Stimulated activated CD8-positive, alpha-beta memory T cell treated with anti-CD3 and anti-CD28 coated beads, Interleukin-15, amount 100 ng/mL, for 4 hours (primary cell): Measurements from ENCODE around the gene STX16.

Experiments used
- DNase-seq, 2 donors: peaks; one replicate each; pipeline ENCODE4 v3.0.0-alpha.2; 2020; ENCODE audit warnings: low read depth in 2 of 2

The STX16 gene

DNA sequence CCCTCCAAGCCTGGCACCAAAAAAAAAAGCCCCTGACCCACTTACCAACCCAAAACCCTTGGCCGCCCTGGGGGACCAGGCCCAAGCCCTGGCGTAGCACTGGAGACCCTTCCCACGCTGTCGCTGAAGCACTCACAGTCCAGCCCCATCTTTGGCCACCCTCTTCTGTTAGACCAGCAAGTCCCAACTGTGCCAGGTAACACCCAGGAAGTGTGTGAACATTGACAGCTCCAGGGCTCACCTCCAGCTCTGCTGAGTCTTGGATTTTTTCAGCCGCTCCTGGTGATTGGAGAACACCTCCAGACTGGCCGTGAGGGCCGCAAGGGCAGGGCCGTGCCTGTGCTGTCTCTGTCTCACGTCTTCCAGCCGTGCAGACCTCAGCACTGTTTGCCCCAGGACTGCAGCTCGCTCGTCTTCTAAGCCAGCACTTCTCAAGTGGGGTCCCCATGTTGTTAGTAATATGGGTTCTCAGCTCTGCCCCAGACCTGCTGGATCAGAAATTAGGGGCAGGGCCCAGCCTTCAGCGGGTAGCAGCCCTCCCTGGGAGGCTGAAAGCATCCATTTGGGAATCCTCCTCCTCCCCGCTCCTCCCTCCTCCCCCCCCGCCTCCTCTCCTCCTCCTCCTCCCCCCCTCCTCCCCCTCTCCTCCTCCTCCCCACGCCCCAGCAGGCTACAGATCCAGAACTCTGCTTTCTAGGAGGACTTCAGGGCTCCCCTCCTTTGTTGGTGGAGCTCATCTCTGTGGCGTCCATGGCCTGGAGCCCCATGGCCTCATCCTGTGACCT, 59.6 kb downstream of the STX16 start:
- DNase-seq: no peak

DNA sequence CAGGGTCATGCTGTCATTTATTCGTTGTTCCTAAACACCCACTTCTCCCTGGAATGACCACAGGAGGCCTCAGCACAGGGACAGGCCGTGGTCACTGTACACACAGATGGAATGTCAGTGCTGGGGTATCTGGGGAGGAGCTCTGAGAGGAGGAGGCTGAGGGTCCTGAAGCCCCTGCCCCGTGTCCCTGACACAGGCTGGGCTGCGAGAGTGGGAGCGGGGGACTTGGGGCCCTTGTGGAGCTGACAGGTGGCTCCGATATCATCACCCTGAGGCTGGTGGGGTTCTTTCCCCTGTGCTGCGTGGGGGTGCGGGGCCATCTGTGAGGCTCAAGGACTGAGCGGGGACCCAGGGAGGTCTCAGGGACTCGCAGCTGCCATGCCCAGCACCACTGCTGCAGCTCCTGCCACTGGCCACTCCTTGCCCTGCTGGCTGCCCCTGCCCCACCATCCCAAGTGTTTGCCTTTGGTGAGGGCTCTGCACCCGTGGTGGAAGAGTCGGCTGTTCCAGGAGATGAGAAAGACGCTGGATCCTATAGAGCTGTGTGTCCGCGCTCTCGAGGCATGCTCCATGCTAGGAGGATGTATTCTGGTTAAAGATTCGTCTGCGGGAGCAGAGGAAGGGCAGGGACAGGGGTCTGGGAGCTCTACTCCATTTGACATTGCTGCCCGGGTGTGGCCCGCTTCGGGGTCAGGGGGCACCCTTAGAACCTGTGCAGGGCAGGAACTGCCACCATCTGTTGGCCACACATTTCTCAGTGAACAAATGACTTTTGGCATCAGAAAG, 60.4 kb downstream of the STX16 start:
- no peak for DNase-seq

DNA sequence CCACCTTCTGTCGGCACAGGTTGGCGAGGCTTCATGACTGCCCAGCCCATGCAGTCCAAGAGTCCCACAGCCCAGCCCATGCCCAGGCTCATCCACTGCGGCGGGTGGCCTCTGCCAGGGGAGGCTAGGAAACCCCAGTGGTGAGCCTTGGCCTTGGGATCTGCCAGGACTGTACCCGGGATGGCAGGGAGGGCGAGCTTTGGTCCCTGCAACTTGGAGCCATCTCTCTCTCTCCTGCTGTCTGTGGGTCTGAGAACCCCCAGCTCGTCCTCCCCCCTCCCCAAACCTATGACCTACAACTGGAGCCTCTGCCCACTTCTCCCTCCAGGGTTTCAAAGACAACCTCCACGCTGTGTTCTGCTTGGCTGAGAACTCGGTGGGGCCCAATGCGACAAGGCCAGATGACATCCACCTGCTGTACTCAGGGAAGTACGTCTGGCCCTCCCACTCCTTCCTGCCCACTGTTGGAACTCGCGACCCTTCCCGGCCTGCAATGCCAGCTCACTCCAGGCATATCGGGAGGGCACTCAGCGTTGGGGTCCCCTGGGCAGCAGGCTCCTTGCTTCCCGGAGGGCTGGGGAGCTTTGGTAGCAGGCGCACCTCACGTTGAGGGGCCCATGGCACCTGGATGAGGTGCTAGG, 61.2 kb downstream of the STX16 start:
- no peak for DNase-seq

DNA sequence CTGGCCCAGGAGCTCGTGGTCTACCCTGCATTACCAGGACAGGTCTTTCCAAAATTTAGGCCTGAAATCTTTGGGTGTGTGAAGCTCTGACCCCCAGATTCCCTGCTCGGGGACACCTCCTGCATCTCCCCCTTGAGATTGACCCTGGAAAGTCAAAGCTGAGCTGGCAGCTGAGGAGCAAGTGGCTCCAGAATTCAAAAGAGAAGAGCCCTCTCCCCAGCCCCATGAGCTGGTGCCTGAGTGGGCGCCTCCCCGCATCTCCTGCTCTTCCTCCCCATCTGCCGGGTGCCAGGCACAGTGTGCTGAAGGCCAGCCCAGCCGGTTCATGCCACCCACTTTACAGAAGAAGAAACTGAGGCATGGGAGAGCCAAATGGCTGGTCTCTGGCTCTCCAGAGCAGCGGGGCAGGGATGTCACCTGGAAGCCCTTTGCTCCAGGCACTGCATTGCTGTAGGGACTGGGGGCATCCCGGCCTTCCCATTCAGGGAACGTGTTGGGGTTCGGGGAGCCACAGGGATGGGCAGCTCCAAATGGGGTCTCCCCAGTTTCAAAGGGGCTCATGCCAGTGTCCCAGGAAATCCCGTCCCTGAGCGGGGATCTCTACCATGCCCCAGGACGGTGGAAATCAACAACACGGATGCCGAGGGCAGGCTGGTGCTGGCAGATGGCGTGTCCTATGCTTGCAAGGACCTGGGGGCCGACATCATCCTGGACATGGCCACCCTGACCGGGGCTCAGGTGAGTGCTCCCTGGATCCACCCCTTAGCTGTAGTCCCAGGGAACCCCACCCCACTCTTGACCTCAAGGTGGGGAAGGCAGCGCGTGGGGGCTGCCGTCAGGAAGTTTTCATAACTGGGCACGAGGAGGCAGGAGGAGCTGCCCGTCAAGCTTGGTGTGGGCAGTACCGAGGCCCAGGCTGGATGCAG, 62.0 kb downstream of the STX16 start:
- no peak for DNase-seq

DNA sequence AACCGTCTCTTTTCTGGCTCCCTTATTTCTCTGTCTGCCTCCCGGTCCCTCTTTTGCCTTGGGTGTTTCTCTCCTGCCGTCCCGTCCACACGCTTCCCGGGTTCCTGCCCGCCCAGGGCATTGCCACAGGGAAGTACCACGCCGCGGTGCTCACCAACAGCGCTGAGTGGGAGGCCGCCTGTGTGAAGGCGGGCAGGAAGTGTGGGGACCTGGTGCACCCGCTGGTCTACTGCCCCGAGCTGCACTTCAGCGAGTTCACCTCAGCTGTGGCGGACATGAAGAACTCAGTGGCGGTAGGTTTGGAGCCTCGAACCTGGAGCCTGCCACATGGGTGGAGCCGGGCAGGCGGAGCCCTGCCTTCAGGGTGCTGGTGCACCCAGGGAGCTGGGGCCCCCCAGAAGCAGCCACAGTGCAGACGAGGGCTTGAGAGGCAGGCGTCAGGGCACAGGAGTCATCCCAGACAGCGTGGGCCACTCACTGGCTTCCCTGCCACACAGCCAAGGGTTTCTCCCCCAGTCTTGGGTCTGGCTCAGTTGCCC, 62.8 kb downstream of the STX16 start:
- DNase-seq: no peak

DNA sequence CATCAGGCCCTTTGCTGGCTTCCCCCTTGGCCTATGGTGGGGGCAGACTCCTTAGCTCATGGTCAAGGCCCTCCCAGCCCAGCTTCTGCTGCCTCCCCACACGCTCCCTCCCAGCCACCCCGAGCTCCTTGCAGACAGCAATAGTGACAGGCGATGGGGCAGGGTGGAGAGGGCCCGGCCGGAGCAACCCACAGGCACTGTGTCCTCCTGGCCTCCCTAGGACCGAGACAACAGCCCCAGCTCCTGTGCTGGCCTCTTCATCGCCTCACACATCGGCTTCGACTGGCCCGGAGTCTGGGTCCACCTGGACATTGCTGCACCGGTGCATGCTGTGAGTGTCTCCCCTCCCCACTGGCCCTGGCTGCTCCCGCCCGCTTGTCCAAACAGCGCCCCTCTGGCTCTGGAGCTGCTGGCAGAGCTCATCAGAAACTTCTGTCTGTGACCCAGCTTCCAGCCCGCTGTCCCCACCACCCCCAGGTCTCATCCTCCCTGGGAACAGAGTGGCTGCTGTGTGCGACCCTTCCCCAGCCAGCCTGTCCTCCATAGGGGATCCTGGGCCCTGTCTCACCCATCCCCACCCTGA, 63.3 kb downstream of the STX16 start:
- no peak for DNase-seq

DNA sequence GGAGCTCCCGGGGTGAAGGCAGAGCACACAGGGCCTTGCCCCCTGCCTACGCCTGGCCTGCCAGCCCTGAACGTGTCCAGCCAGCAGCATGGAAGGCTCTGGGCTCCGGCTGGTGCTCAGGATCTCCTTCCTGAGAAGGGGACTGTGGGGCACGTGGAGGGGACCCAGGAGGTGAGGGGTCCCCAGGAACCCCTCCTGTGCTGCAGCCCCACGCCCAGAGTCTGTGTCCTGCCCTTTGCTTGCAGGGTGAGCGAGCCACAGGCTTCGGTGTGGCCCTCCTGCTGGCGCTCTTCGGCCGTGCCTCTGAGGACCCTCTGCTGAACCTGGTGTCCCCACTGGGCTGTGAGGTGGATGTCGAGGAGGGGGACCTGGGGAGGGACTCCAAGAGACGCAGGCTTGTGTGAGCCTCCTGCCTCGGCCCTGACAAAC, 63.9 kb downstream of the STX16 start:
- DNase-seq: no peak

DNA sequence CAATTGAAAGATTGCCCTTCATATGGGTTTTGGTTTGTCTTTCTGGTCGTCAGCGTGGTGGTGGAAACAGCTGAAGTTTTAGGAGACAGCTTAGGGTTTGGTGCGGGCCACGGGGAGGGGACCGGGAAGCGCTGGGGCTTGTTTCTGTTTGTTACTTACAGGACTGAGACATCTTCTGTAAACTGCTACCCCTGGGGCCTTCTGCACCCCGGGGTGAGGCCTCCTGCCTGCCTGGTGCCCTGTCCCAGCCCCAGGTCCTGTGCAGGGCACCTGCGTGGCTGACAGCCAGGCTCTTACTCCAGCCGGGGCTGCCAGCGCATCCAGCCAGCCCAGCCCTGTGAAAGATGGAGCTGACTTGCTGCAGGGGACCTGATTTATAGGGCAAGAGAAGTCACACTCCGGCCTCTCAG, 64.3 kb downstream of the STX16 start:
- no peak for DNase-seq

DNA sequence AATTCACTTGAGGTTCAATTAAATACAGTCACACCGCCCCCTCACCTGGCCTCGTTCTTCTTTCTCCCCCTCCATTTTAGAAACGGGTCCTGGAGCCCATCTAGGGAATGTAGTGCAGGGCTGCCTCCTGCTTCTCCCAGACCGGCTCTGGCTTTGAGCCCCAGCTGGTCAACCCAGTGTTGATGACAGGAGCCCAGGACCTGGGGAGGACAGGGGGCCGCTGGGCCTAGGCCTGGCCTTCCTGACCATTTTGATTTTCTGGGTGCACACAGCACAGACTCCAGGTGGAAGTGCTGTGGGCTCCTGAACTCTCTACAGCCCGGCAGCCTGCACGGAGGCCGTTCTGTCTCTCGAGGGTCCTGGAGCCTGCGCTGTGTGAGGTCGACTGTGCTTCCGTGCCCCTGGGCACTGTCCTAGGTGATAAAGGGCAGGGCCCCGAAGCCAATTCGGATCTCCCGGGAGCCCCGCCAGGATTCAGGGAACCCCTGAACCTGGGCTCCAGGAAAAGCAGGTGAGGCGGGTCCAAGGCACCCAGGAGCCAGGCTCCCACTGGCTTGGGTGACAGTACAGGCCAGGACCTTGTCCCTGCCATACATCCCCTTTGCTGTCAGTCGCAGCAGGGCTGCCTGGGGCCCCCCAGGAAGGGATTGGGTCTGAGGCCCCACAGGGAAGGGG, 64.9 kb downstream of the STX16 start:
- DNase-seq: no peak

DNA sequence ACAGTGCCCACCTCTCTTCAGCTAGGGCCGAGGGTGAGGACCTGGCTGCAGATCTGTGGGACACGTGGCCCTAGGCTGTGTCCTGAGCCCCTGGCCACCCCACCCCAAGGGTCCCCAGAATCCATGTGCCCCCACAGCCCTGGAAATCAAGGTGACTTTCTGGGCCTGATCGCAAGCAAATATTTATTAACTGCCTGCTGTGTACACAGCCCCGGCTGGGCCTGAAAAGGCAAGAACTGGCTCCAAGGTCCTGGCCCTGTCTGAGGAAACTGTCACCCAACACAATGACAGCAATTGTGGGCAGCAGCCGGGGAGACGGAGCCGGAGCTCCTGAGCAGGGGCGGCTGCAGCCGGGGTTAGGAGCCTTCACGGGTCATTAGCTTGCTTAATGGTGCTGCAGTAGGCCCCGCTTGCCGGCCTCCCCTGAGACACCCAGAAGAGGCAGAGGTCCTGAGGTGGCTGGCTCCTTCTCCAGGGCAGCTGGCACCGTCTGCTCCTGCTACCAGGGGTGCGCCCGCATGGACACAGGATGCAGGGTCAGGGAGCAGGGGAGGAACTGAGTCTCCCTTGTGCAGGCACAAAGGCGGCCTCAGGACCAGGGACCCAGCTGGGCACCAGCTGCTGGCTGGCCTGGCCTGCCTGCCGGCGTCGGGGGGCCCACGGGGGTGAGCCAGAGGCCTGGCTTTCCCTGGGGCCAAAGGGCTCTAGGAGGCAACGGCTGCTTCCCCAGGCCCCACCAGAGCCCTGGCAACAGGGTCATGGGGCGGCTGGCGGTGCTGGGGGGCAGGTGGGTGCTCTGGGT, 65.6 kb downstream of the STX16 start:
- DNase-seq: no peak

DNA sequence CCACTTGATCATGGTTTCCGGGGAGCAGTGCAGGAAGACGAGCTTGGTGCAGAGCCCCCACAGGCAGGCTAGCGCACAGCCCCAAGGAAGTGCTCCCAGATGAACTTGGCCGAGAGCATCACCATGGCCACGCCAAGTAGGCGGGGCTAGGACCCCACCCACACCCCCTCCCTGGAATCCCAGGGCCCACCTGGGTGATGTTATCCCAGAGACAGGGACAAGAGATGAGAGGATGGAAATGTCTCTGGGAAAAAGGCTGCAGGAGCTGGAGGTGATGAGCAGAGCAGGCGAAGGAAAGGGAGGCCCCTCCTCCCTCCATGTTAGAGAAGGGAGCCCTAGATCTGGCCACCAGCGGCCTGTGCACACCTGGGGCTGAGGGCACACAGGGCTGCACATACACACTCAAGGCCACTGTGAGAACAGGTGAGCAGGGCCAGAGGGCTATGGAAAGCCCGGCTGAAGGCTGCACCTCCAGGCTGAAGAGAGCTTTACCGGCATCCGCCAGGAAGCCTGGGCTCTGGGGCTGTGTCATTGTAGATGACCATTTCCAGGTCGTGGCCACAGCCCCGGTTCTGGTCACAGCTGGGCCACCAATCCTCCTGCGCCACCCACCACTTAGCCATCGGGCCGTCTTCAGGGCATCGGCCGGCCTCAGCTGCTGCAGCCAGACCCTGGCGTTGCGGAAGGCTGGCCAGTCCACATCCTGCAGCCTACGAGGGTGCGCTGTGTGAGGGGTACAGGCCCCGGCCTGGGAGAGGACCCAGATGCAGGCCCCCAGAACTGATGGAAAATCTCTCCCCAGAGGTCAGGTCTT, 66.4 kb downstream of the STX16 start:
- no peak for DNase-seq

DNA sequence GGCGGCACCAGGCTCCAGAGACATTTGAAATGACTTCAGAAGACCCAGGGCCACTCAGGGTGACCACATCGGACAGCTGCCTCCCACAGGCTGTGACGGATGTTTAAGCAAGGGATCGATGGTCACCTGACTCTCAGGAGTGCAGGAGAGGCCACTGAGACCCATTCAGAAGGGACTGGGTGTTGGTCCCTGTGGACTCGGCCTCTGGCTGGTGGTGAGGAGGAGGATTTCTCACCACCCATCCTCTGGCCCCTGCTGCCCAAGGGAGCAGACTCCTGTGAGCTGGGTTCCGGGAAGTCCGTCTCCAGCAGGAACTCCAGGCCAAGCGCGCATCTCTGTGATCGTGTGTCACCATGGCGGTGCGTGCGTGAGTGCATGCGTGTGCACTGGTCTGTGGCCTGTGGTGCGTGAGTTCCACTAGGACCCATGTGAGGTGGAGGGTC, 67.1 kb downstream of the STX16 start:
- no peak for DNase-seq

DNA sequence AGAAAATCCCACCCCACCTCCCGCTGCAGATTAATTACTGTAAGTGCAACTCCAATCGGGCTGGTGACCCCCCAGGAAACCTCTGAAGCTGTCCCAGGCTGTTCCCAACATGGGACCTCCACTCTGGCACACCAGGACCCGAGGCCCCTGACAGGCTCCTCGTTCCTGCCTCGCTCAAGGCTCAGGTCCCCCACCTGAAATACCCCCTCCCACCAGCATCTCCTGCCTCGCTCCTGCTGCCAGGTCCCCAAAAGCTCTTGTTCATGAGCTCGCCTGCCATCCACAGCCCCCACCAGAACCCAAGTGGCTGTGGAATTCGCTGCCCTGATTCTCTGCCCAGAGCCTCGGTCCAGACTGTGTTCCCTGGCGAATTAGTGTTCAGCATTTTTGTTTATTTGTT, 67.6 kb downstream of the STX16 start:
- no peak for DNase-seq

DNA sequence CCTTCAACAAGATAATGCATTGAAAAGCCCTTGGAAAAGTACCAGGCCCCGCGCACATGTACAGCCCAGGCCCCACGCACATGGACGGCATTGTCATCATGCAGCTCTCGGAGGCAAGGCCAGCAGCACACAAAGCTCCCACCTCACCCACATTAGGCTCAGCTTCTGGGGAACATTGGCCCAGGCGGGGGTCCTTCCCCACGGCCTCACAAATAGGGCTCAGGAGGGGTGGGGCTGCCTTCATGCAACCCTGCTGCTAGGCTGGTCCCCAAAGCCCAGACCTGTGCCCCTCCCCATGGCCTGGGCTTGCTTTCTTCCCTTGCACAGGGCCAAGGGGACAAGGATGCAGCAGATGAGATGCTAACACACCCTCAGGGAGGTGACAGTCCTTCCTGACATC, 68.2 kb downstream of the STX16 start:
- DNase-seq: no peak

DNA sequence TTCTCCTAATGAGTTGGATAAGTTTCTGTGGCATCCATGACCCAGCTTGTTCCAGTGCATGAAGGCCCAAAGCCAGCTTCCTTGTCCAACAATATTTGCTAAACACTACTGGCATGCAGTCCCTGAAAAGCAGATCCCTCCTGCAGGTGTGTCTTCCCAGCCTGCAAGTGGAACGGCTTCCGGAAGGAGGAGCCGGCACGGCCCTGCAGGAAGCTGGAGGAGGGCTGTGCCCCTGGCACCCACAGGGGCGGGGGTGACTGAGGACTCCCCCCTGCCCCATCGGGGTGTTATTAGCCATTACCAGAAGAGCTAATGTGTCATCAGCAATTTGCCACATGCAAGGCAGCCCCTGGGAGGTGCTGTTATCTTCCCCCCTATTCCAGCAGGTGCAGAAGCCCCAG, 68.9 kb downstream of the STX16 start:
- DNase-seq: no peak

DNA sequence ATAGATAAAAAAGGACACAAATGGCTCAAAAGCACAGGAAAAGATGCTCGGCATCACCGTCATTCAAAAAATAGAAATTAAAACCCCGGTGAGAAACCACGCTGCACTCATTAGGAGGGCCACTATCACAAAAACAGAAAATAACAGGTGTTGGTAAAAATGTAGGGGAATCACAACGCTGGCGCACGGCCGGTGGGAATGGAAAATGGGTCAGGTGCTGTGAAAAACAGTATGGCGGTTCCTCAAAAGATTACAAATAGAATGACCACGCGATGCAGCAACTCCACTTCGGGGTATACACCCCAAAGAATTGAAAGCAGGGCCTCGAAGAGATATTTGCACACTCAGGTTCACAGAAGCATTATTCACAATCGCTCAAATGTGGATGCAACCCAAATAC, 69.8 kb downstream of the STX16 start:
- no peak for DNase-seq

DNA sequence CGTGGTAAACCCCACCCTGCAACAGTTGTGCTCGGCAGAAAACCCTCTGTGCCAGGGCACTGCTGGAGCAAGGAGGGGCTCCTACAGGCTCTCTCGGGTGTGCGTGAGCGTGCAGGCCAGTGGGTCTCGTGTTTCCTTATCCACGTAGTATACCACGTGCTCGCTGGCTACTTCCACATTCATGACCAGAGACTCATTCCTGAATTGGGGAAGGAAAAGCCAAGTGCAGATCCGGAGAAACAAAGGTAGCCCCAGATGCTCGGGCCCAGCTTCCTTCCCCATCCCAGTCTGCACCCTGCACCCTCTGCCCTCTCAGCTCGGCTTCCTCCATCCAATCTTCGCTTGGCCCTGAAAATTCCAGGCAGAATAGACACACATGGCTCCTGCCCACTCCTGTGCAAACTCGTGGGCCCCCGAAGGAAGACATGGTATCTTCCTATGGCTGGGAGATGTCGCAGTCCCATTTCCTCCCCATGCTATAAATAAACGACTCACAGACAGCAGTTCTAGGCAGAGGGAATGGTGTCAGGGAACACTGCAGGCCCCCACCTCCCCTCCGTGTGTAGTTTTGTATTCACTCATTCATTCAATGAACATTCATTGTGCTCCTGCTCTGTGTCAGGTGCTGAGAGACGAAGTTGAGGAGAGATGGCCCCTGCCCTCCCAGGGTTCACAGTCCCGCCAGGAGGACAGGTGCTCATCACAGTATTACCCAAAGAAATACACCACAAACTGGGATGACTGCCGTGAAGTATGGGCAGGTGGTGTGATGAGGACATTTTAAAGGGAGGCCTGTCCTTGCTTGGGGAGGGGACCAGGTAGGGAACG, 71.1 kb downstream of the STX16 start:
- DNase-seq: no peak
